GM21529 (cell line): ENCODE data around the gene EYS.
"Not testable (repeated sequence)": the region's sequence is repeated elsewhere in the genome, so short reads cannot be mapped to it uniquely, and the experiment has no call there.

Experiments
- ATAC-seq: cut with Tn5 transposase; IDR thresholded peaks from one replicate; pipeline ENCODE4 v1.9.1; 2021; ENCODE audit not compliant: unreplicated experiment

The EYS gene

GRCh38 chr6:65637289-65638046, 69.6 kb downstream of the EYS start:
- ATAC-seq = no peak

GRCh38 chr6:65633501-65633900, 73.5 kb downstream of the EYS start:
- no peak for ATAC-seq

DNA sequence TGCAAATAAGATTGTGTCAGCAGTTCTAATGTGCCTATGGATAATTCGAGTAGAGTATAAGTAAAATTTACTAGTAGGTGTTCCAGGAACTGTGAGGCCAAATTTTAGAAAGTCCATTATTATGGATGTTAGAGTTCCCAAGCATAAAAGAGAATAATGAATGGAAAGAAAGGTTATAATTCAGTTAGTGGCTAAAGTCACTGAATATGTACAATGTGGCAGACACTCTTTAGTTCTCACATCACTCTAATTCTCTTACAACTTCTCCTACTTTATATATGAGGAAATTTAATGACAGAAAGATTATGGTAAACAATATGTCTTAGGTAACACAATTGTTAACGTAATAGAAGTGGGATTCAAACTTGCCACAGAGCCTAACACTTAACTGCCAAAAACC, 75.3 kb downstream of the EYS start:
- no peak for ATAC-seq

- not testable (repeated sequence) for ATAC-seq
Observed at GRCh38 chr6:65627434-65627999, 79.5 kb downstream of the EYS start.

DNA sequence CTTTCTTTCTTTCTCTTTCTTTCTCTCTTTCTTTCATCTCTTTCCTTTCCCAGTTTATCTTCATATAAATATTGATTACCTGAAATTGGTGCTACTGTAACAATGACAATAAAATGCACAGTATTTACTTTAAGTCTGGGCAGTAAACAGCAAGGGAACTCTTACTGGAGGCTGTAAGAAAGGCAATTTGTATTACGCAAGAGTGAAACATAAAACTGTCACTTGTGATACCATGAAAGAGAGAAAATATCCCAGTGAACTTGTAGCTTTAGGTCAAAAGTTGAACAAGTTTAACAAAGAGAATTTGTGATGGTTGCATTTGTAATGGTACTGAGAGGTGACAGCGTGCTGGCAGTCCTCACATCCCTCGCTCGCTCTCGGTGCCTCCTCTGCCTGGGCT, 80.0 kb downstream of the EYS start:
- ATAC-seq = no peak

DNA sequence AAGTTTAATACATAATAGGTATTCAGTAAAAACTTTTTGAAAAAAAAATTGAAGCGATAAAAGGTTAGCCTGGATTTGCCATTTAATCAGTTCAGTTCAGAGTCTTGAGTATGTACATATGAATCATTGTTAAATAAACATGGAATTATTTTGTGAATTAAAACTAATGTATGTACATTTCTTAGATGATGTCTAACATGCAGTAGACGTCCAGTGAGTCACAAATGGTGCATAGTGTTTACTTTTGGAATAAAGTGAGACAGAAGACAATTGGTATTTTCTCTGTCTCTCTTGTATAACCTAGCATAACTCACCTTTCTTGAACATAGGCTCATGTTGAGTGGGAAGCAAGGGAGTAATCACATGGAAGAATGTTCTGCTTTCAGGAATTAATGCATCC, 83.5 kb downstream of the EYS start:
- ATAC-seq = no peak

GRCh38 chr6:65610746-65611145, 96.3 kb downstream of the EYS start:
- no peak for ATAC-seq

- ATAC-seq = no peak
Observed at GRCh38 chr6:65595540-65595939, 111.5 kb downstream of the EYS start.

- ATAC-seq = no peak
Observed at GRCh38 chr6:65570340-65570739, 136.7 kb downstream of the EYS start.

GRCh38 chr6:65569505-65569904, 137.5 kb downstream of the EYS start:
- no peak for ATAC-seq

DNA sequence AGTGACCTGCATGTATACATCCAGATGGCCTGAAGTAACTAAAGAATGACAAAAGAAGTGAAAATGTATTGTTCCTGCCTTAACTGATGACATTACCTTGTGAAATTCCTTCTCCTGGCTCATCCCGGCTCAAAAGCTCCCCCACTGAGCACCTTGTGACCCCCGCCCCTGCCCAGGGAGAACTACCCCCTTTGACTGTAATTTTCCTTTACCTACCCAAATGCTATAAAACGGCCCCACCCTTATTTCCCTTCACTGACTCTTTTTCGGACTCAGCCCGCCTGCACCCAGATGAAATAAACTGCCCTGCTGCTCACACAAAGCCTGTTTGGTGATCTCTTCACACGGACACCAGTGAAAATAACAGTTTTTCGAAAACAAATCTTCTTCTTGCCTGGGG, 138.0 kb downstream of the EYS start:
- ATAC-seq = not testable (repeated sequence)

GRCh38 chr6:65566117-65566516, 140.9 kb downstream of the EYS start:
- no peak for ATAC-seq

DNA sequence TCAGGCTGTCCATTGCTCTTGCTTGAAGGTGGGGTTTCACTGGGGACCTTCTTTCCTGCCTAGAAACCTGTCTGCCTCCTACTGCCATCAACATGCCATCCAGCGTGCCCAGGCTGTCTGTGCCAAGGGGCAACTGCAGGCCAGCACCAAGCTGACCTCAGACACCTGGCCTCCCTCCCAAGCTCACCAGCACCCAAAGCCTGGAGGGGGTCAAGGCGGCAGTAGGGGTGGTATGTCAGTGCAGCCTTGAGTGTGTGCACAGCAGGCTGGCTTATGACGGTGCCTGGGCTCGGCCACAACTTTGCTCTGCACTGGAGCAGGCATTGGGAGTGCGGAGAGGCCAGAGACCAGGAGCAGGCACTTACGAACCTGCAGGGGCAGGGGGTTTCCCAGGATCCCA, 149.0 kb downstream of the EYS start:
- no peak for ATAC-seq

GRCh38 chr6:65557224-65557623, 149.8 kb downstream of the EYS start:
- no peak for ATAC-seq

GRCh38 chr6:65546894-65547293, 160.1 kb downstream of the EYS start:
- ATAC-seq = no peak

- ATAC-seq = no peak
Observed at GRCh38 chr6:65545920-65546319, 161.1 kb downstream of the EYS start.

DNA sequence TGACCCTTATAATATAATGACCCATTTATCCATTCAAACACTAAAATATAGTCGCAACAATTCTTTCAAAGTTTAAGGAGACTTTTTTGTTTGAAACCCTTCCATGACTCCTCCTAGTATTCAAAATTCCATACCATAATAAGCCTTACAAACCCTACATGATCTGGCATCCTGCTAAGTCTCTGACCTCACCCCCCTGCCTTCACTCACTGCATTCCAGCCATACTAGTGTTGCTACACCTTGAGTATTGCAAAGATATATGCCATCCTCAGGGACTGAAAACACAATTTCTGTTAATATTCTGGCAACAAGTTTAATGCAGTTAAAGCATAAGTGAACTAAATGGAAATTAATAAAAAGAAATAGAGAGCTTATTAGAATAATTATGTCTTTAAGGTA, 168.4 kb downstream of the EYS start:
- no peak for ATAC-seq

- ATAC-seq = no peak
Observed at GRCh38 chr6:65537600-65537999, 169.4 kb downstream of the EYS start.

- no peak for ATAC-seq
Observed at GRCh38 chr6:65531533-65531932, 175.5 kb downstream of the EYS start.

GRCh38 chr6:65524232-65524631, 182.8 kb downstream of the EYS start:
- ATAC-seq = no peak

GRCh38 chr6:65505736-65506135, 201.3 kb downstream of the EYS start:
- no peak for ATAC-seq

DNA sequence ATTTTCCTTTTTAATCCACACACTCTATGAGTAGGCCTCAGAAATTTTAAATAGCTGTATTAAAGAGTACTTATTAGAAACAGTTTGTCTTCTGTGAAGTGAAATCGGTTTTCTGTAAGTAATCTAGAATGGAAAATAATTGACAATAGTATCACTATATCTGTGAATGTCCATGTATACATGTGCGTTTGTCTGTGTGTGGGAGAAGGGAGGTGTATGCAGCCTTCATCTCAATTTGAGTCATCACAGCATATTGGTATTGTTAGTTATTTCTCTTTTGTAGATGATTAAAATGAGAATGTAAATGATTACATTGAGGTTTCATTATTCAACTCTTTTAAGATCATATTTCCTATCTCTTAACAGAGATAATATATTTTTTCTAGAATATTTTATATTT, 206.0 kb downstream of the EYS start:
- no peak for ATAC-seq

DNA sequence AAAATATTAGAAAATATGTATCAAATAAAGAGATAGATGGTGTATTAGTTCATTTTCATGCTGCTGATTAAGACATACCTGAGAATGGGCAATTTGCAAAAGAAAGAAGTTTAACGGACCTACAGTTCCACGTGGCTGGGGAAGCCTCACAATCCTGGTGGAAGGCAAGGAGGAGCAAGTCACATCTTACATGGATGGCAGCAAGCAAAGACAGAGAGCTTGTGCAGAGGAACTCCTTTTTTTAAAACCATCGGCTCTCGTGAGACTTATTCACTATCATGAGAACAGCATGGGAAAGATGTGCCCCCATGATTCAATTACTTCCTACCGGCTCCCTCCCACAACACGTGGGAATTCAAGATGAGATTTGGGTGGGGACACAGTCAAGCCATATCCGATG, 223.4 kb downstream of the EYS start:
- ATAC-seq = not testable (repeated sequence)
